Stomach smooth muscle (tissue), 2 donors: ENCODE measurements around the gene ELOVL7.
"Not testable (repeated sequence)": the region's sequence is repeated elsewhere in the genome, so short reads cannot be mapped to it uniquely, and the experiment has no call there.

Source experiments
- H3K27ac ChIP-seq: one replicate; pipeline ENCODE4 v1.7.0; 2013; ENCODE audit warnings: mild to moderate bottlenecking, low read length, inconsistent platforms
- H3K27me3 ChIP-seq, 2 donors: one replicate each; pipeline ENCODE4 v1.7.0; 2013; ENCODE audit warnings: low read length in 2 of 2; ENCODE audit not compliant: insufficient read depth in 2 of 2, control insufficient read depth in 1 of 2
- H3K36me3 ChIP-seq, 2 donors: one replicate each; pipeline ENCODE4 v1.7.0; 2013; ENCODE audit warnings: low read length in 2 of 2; ENCODE audit not compliant: control insufficient read depth in 2 of 2, insufficient read depth in 2 of 2
- H3K4me1 ChIP-seq: one replicate; pipeline ENCODE4 v1.7.0; 2013; ENCODE audit warnings: low read length; ENCODE audit not compliant: control insufficient read depth, insufficient read depth
- H3K4me3 ChIP-seq, 2 donors: one replicate each; pipeline ENCODE4 v1.7.0; 2013; ENCODE audit warnings: low read length in 2 of 2
- H3K9ac ChIP-seq, 2 donors: one replicate each; pipeline ENCODE4 v1.7.0; 2013; ENCODE audit warnings: low read length in 2 of 2, mild to moderate bottlenecking in 1 of 2
- H3K9me3 ChIP-seq, 2 donors: one replicate each; pipeline ENCODE4 v1.7.0; 2013; ENCODE audit warnings: low read length in 2 of 2; ENCODE audit not compliant: control insufficient read depth in 2 of 2
- donor health status: healthy.
- donor health status: Pancreatic carcinoma.

ELOVL7 gene

GRCh38 chr5:60860572-60860971 is 16.5 kb upstream of the ELOVL7 start:
- not testable (repeated sequence) for H3K27ac ChIP-seq, H3K4me3 ChIP-seq, H3K4me1 ChIP-seq, H3K36me3 ChIP-seq, H3K27me3 ChIP-seq, H3K9ac ChIP-seq, H3K9me3 ChIP-seq

GRCh38 chr5:60856066-60856465 is 12.0 kb upstream of the ELOVL7 start:
- H3K27me3 ChIP-seq: peaks cover 0 to 2% of the 10 kb centered on the region in 2 donors
- H3K4me3 ChIP-seq: no peak overlapping the region
- H3K9me3 ChIP-seq: no peaks in the 10 kb centered on the region
- H3K36me3 ChIP-seq: no peaks in the 10 kb centered on the region
- no peak overlapping the region for H3K27ac ChIP-seq
- H3K9ac ChIP-seq: no peak overlapping the region
- no peaks in the 10 kb centered on the region for H3K4me1 ChIP-seq

- Histone ChIP-seq H3K36me3 (no peaks in the 10 kb centered on the region), H3K9ac (no peak overlapping the region), H3K9me3 (no peaks in the 10 kb centered on the region)
These were observed 8.9 kb upstream of the ELOVL7 start for GRCh38 chr5:60852940-60853339.

GRCh38 chr5:60852317-60852716 is 8.2 kb upstream of the ELOVL7 start:
- H3K9me3 ChIP-seq: no peaks in the 10 kb centered on the region
- H3K27me3 ChIP-seq: peaks cover 0 to 2% of the 10 kb centered on the region in 2 donors
- H3K9ac ChIP-seq: no peak overlapping the region
- no peak overlapping the region for H3K27ac ChIP-seq
- H3K4me1 ChIP-seq: no peaks in the 10 kb centered on the region
- H3K4me3 ChIP-seq: no peak overlapping the region
- no peaks in the 10 kb centered on the region for H3K36me3 ChIP-seq

More at GRCh38 chr5:60852940-60853339, 8.9 kb upstream of the ELOVL7 start:
- H3K27ac ChIP-seq: no peak overlapping the region
- H3K4me1 ChIP-seq: no peaks in the 10 kb centered on the region
- H3K4me3 ChIP-seq: no peak overlapping the region
- peaks cover 0 to 2% of the 10 kb centered on the region in 2 donors for H3K27me3 ChIP-seq

- Histone ChIP-seq H3K27ac (no peak overlapping the region), H3K9me3 (no peaks in the 10 kb centered on the region), H3K4me1 (no peaks in the 10 kb centered on the region), H3K4me3 (no peak overlapping the region), H3K27me3 (peaks cover 0 to 2% of the 10 kb centered on the region in 2 donors), H3K36me3 (no peaks in the 10 kb centered on the region), H3K9ac (no peak overlapping the region)
These were observed 7.6 kb upstream of the ELOVL7 start for GRCh38 chr5:60851626-60852025.

- H3K9me3 ChIP-seq: no peaks in the 10 kb centered on the region
- peaks cover 13% of the 10 kb centered on the region for H3K4me1 ChIP-seq
- no peak overlapping the region for H3K27ac ChIP-seq
- no peak overlapping the region for H3K9ac ChIP-seq
- H3K36me3 ChIP-seq: no peaks in the 10 kb centered on the region
- H3K4me3 ChIP-seq: no peak overlapping the region
- H3K27me3 ChIP-seq: peaks cover 21% of the 10 kb centered on the region in 2 donors
These were observed 2.2 kb upstream of the ELOVL7 start for GRCh38 chr5:60846298-60846697.

GRCh38 chr5:60843386-60843935 is 608 bp downstream of the ELOVL7 start:
- Histone ChIP-seq H3K9me3 (no peaks in the 10 kb centered on the region), H3K27ac (no peak overlapping the region), H3K4me3 (peak overlapping the region; percentile 71 to 74), H3K4me1 (peaks cover 13% of the 10 kb centered on the region), H3K36me3 (no peaks in the 10 kb centered on the region), H3K9ac (no peak overlapping the region), H3K27me3 (peaks cover 21% of the 10 kb centered on the region in 2 donors)

GRCh38 chr5:60842871-60843385 is 1.1 kb downstream of the ELOVL7 start:
- Histone ChIP-seq H3K27me3 (peaks cover 21% of the 10 kb centered on the region in 2 donors), H3K9me3 (no peaks in the 10 kb centered on the region), H3K9ac (no peak overlapping the region), H3K36me3 (no peaks in the 10 kb centered on the region), H3K4me3 (peak overlapping the region; percentile 71 to 74), H3K27ac (no peak overlapping the region), H3K4me1 (peaks cover 13% of the 10 kb centered on the region)

- Histone ChIP-seq H3K36me3 (no peaks in the 10 kb centered on the region), H3K27me3 (peaks cover 21 to 22% of the 10 kb centered on the region in 2 donors), H3K27ac (no peak overlapping the region), H3K9me3 (no peaks in the 10 kb centered on the region), H3K4me1 (peaks cover 13% of the 10 kb centered on the region), H3K4me3 (no peak overlapping the region), H3K9ac (no peak overlapping the region)
These were observed 2.7 kb downstream of the ELOVL7 start for GRCh38 chr5:60841361-60841760.

GRCh38 chr5:60836131-60836530 is 7.9 kb downstream of the ELOVL7 start:
- Histone ChIP-seq H3K4me1 (no peaks in the 10 kb centered on the region), H3K36me3 (no peaks in the 10 kb centered on the region), H3K27ac (no peak overlapping the region), H3K4me3 (no peak overlapping the region), H3K9me3 (no peaks in the 10 kb centered on the region), H3K9ac (no peak overlapping the region), H3K27me3 (peaks cover 0 to 2% of the 10 kb centered on the region in 2 donors)

GRCh38 chr5:60835554-60835953 is 8.5 kb downstream of the ELOVL7 start:
- Histone ChIP-seq H3K9me3 (no peaks in the 10 kb centered on the region), H3K36me3 (no peaks in the 10 kb centered on the region), H3K4me1 (no peaks in the 10 kb centered on the region), H3K4me3 (no peak overlapping the region), H3K9ac (no peak overlapping the region), H3K27ac (no peak overlapping the region), H3K27me3 (peaks cover 0 to 2% of the 10 kb centered on the region in 2 donors)
